ENCODE results near the gene PLCXD3.

The PLCXD3 gene

GRCh38 chr5:41275813-41276512 is 234.4 kb downstream of the PLCXD3 start:
- no peak overlapping the region for H3K4me2 ChIP-seq
- H2AFZ ChIP-seq (ENCODE audit: low read depth) = no peak overlapping the region
- H3K4me1 ChIP-seq (ENCODE audit: low read depth, poor library complexity, severe bottlenecking) = no peaks in the 10 kb centered on the region

GRCh38 chr5:41270423-41271251 is 239.8 kb downstream of the PLCXD3 start:
- H3K4me2 ChIP-seq = 0 out of 2 replicates have a peak overlapping the region, but pooled peaks have one; percentile 5
- H4K20me1 ChIP-seq (ENCODE audit: insufficient read depth) = no peaks in the 10 kb centered on the region
- H3K27me3 ChIP-seq (ENCODE audit: insufficient read depth, low read depth) = no peaks in the 10 kb centered on the region
- no peaks in the 10 kb centered on the region for H3K4me1 ChIP-seq (ENCODE audit: low read depth, poor library complexity, severe bottlenecking)
- H3K27ac ChIP-seq = no peak overlapping the region
- peak; percentile 84 for TF ChIP-seq CTCF (conservative IDR thresholded peaks at IDR 0.05; ENCODE audit: low read depth, low read length)
- no peak overlapping the region for H2AFZ ChIP-seq (ENCODE audit: low read depth)
- H3K36me3 ChIP-seq (ENCODE audit: insufficient read depth) = no peaks in the 10 kb centered on the region
- no peak overlapping the region for H3K4me3 ChIP-seq (IDR thresholded peaks at IDR 0.05; ENCODE audit: insufficient read depth, low read depth, low read length)
- H3K79me2 ChIP-seq (ENCODE audit: insufficient read depth, low read depth) = no peaks in the 10 kb centered on the region
- H3K9ac ChIP-seq = no peak overlapping the region

More at GRCh38 chr5:41275813-41276512, 234.4 kb downstream of the PLCXD3 start:
- Histone ChIP-seq H3K27ac (no peak overlapping the region), H3K79me2 (ENCODE audit: insufficient read depth, low read depth) (no peaks in the 10 kb centered on the region), H4K20me1 (ENCODE audit: insufficient read depth) (no peaks in the 10 kb centered on the region), H3K9ac (no peak overlapping the region), H3K4me3 (IDR thresholded peaks at IDR 0.05; ENCODE audit: insufficient read depth, low read depth, low read length) (no peak overlapping the region), H3K36me3 (ENCODE audit: insufficient read depth) (no peaks in the 10 kb centered on the region), H3K27me3 (ENCODE audit: insufficient read depth, low read depth) (no peaks in the 10 kb centered on the region)
- no peak for TF ChIP-seq CTCF (conservative IDR thresholded peaks at IDR 0.05; ENCODE audit: low read depth, low read length)

GRCh38 chr5:41268894-41269293 is 241.5 kb downstream of the PLCXD3 start:
- TF ChIP-seq CTCF (conservative IDR thresholded peaks at IDR 0.05; ENCODE audit: low read depth, low read length) = no peak
- H3K27me3 ChIP-seq (ENCODE audit: insufficient read depth, low read depth) = no peaks in the 10 kb centered on the region
- no peak overlapping the region for H2AFZ ChIP-seq (ENCODE audit: low read depth)
- no peak overlapping the region for H3K9ac ChIP-seq
- no peaks in the 10 kb centered on the region for H4K20me1 ChIP-seq (ENCODE audit: insufficient read depth)
- H3K4me2 ChIP-seq = no peak overlapping the region
- H3K4me3 ChIP-seq (IDR thresholded peaks at IDR 0.05; ENCODE audit: insufficient read depth, low read depth, low read length) = no peak overlapping the region
- no peaks in the 10 kb centered on the region for H3K79me2 ChIP-seq (ENCODE audit: insufficient read depth, low read depth)
- H3K4me1 ChIP-seq (ENCODE audit: low read depth, poor library complexity, severe bottlenecking) = no peaks in the 10 kb centered on the region
- H3K27ac ChIP-seq = no peak overlapping the region
- H3K36me3 ChIP-seq (ENCODE audit: insufficient read depth) = no peaks in the 10 kb centered on the region

- no peaks in the 10 kb centered on the region for H3K27me3 ChIP-seq (ENCODE audit: insufficient read depth, low read depth)
- H2AFZ ChIP-seq (ENCODE audit: low read depth) = no peak overlapping the region
- H3K79me2 ChIP-seq (ENCODE audit: insufficient read depth, low read depth) = no peaks in the 10 kb centered on the region
- no peak overlapping the region for H3K4me2 ChIP-seq
- H3K36me3 ChIP-seq (ENCODE audit: insufficient read depth) = no peaks in the 10 kb centered on the region
- H4K20me1 ChIP-seq (ENCODE audit: insufficient read depth) = no peaks in the 10 kb centered on the region
- H3K4me3 ChIP-seq (IDR thresholded peaks at IDR 0.05; ENCODE audit: insufficient read depth, low read depth, low read length) = no peak overlapping the region
- no peak overlapping the region for H3K9ac ChIP-seq
- no peaks in the 10 kb centered on the region for H3K4me1 ChIP-seq (ENCODE audit: low read depth, poor library complexity, severe bottlenecking)
- TF ChIP-seq CTCF (conservative IDR thresholded peaks at IDR 0.05; ENCODE audit: low read depth, low read length) = no peak
- H3K27ac ChIP-seq = no peak overlapping the region
Measured at GRCh38 chr5:41266377-41266776, 244.0 kb downstream of the PLCXD3 start.

Measured in KMS-11 (cell line).